Fibroblast of skin of right quadriceps (primary cell): ENCODE measurements around the gene BTBD19.
"Not testable (repeated sequence)": the region's sequence is repeated elsewhere in the genome, so short reads cannot be mapped to it uniquely, and the experiment has no call there.

Experiments used
- DNase-seq: peaks from one replicate; pipeline ENCODE4 v3.0.0-alpha.2; 2013

Gene BTBD19

GRCh38 chr1:44829506-44830384 is 21.4 kb downstream of the BTBD19 start:
- DNase-seq = no peak

- DNase-seq = no peak
Measured at GRCh38 chr1:44830900-44831304, 22.6 kb downstream of the BTBD19 start.

- DNase-seq = no peak
Measured at GRCh38 chr1:44831516-44831915, 23.2 kb downstream of the BTBD19 start.

GRCh38 chr1:44832056-44832705 is 23.9 kb downstream of the BTBD19 start:
- no peak for DNase-seq

GRCh38 chr1:44834328-44834727 is 26.0 kb downstream of the BTBD19 start:
- DNase-seq = no peak

GRCh38 chr1:44835738-44836675 is 27.7 kb downstream of the BTBD19 start:
- DNase-seq = peak; percentile 71

- not testable (repeated sequence) for DNase-seq
Measured at GRCh38 chr1:44838294-44838693, 30.0 kb downstream of the BTBD19 start.

GRCh38 chr1:44839576-44839975 is 31.3 kb downstream of the BTBD19 start:
- DNase-seq = peak; percentile 47

GRCh38 chr1:44842486-44842861 is 34.2 kb downstream of the BTBD19 start:
- DNase-seq = no peak

- peak; percentile 81 for DNase-seq
Measured at GRCh38 chr1:44842862-44843655, 34.7 kb downstream of the BTBD19 start, which contains the start of gene PTCH2. Gene PTCH2 (minus strand): TSS chr1:44843253. CDS start chr1:44842932, 321 bp downstream.

- DNase-seq = no peak
Measured at GRCh38 chr1:44846985-44847384, 38.7 kb downstream of the BTBD19 start.

- DNase-seq = no peak
Measured at GRCh38 chr1:44847845-44848244, 39.5 kb downstream of the BTBD19 start.

- no peak for DNase-seq
Measured at GRCh38 chr1:44848456-44849181, 40.3 kb downstream of the BTBD19 start.

- no peak for DNase-seq
Measured at GRCh38 chr1:44849575-44850132, 41.3 kb downstream of the BTBD19 start.

GRCh38 chr1:44851308-44851707 is 43.0 kb downstream of the BTBD19 start:
- no peak for DNase-seq

- no peak for DNase-seq
Measured at GRCh38 chr1:44853201-44853600, 44.9 kb downstream of the BTBD19 start.

GRCh38 chr1:44854970-44855369 is 46.6 kb downstream of the BTBD19 start:
- no peak for DNase-seq

- no peak for DNase-seq
Measured at GRCh38 chr1:44855742-44856141, 47.4 kb downstream of the BTBD19 start.

GRCh38 chr1:44857446-44857845 is 49.1 kb downstream of the BTBD19 start:
- no peak for DNase-seq

- DNase-seq = no peak
Measured at GRCh38 chr1:44860331-44860730, 52.0 kb downstream of the BTBD19 start.

- no peak for DNase-seq
Measured at GRCh38 chr1:44860891-44861425, 52.6 kb downstream of the BTBD19 start.
